Measurements from ENCODE around the gene AFP. TPM values are rescaled to one million over a fixed set of nuclear protein-coding genes. Genes with fewer than 3 reads are reported as not detected.

Gene AFP
- total and polyA plus RNA-seq, 2 of the 13 experiments (the other 11 are each of a cell fraction or from before 2014, with no cell fraction given), result 9,434 to 13,105 TPM

- TF ChIP-seq HDAC1 (CRISPR knock-in tag; IDR thresholded peaks at IDR 0.05) (peak; percentile 36; the same call in 1 of the 2 replicates), ZSCAN30 (CRISPR knock-in tag; IDR thresholded peaks at IDR 0.05) (no peak), MAFF (IDR thresholded peaks at IDR 0.05; ENCODE audit: low read depth, low read length) (peak; percentile 99), TFE3 (CRISPR knock-in tag; IDR thresholded peaks at IDR 0.05) (peak; percentile 32; the same call in 1 of the 2 replicates), PRDM10 (CRISPR knock-in tag; IDR thresholded peaks at IDR 0.05; ENCODE audit: low read depth) (no peak), TCF7L2 (IDR thresholded peaks at IDR 0.05; ENCODE audit: low read depth, low read length) (peak; percentile 33; the same call in 1 of the 2 replicates), ISL2 (CRISPR knock-in tag; IDR thresholded peaks at IDR 0.05) (peak; percentile 92), ZNF136 (CRISPR knock-in tag; IDR thresholded peaks at IDR 0.05; ENCODE audit: low read depth) (no peak), ZNF552 (CRISPR knock-in tag; IDR thresholded peaks at IDR 0.05; ENCODE audit: borderline replicate concordance) (no peak), KAT8 (CRISPR knock-in tag; IDR thresholded peaks at IDR 0.05) (peak; percentile 35; the same call in 1 of the 2 replicates), SPEN (CRISPR knock-in tag; IDR thresholded peaks at IDR 0.05; ENCODE audit: low read depth) (no peak), FOXA3 (CRISPR knock-in tag; IDR thresholded peaks at IDR 0.05) (peak; percentile 90), POLR2G (IDR thresholded peaks at IDR 0.05; ENCODE audit: low read depth, low read length) (no peak), FOXA1 (IDR thresholded peaks at IDR 0.05) (peak; percentile 72), FOXA1 (CRISPR knock-in tag; IDR thresholded peaks at IDR 0.05) (peak; percentile 80)
- TF ChIP-seq, protein P1, sequence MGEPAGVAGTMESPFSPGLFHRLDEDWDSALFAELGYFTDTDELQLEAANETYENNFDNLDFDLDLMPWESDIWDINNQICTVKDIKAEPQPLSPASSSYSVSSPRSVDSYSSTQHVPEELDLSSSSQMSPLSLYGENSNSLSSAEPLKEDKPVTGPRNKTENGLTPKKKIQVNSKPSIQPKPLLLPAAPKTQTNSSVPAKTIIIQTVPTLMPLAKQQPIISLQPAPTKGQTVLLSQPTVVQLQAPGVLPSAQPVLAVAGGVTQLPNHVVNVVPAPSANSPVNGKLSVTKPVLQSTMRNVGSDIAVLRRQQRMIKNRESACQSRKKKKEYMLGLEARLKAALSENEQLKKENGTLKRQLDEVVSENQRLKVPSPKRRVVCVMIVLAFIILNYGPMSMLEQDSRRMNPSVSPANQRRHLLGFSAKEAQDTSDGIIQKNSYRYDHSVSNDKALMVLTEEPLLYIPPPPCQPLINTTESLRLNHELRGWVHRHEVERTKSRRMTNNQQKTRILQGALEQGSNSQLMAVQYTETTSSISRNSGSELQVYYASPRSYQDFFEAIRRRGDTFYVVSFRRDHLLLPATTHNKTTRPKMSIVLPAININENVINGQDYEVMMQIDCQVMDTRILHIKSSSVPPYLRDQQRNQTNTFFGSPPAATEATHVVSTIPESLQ (CRISPR knock-in tag; conservative IDR thresholded peaks at IDR 0.05), result no peak
- TF ChIP-seq, protein P2, sequence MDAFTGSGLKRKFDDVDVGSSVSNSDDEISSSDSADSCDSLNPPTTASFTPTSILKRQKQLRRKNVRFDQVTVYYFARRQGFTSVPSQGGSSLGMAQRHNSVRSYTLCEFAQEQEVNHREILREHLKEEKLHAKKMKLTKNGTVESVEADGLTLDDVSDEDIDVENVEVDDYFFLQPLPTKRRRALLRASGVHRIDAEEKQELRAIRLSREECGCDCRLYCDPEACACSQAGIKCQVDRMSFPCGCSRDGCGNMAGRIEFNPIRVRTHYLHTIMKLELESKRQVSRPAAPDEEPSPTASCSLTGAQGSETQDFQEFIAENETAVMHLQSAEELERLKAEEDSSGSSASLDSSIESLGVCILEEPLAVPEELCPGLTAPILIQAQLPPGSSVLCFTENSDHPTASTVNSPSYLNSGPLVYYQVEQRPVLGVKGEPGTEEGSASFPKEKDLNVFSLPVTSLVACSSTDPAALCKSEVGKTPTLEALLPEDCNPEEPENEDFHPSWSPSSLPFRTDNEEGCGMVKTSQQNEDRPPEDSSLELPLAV (CRISPR knock-in tag; conservative IDR thresholded peaks at IDR 0.05; ENCODE audit: low read depth), result no peak
- TF ChIP-seq, protein P3, sequence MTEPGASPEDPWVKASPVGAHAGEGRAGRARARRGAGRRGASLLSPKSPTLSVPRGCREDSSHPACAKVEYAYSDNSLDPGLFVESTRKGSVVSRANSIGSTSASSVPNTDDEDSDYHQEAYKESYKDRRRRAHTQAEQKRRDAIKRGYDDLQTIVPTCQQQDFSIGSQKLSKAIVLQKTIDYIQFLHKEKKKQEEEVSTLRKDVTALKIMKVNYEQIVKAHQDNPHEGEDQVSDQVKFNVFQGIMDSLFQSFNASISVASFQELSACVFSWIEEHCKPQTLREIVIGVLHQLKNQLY (CRISPR knock-in tag; IDR thresholded peaks at IDR 0.05), result peak; percentile 21; the same call in 1 of the 2 replicates
- TF ChIP-seq, protein P4, sequence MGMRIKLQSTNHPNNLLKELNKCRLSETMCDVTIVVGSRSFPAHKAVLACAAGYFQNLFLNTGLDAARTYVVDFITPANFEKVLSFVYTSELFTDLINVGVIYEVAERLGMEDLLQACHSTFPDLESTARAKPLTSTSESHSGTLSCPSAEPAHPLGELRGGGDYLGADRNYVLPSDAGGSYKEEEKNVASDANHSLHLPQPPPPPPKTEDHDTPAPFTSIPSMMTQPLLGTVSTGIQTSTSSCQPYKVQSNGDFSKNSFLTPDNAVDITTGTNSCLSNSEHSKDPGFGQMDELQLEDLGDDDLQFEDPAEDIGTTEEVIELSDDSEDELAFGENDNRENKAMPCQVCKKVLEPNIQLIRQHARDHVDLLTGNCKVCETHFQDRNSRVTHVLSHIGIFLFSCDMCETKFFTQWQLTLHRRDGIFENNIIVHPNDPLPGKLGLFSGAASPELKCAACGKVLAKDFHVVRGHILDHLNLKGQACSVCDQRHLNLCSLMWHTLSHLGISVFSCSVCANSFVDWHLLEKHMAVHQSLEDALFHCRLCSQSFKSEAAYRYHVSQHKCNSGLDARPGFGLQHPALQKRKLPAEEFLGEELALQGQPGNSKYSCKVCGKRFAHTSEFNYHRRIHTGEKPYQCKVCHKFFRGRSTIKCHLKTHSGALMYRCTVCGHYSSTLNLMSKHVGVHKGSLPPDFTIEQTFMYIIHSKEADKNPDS (CRISPR knock-in tag; IDR thresholded peaks at IDR 0.05), result 0 out of 2 replicates have a peak, but pooled peaks have one; percentile 36
Measured at GRCh38 chr4:73388887-73389286, 47.1 kb upstream of the AFP start (continued).
